Measurements from ENCODE around the gene FYN.
A peak's percentile ranks its signal among the peaks of the same experiment; 100 is the strongest.

Gene FYN

DNA sequence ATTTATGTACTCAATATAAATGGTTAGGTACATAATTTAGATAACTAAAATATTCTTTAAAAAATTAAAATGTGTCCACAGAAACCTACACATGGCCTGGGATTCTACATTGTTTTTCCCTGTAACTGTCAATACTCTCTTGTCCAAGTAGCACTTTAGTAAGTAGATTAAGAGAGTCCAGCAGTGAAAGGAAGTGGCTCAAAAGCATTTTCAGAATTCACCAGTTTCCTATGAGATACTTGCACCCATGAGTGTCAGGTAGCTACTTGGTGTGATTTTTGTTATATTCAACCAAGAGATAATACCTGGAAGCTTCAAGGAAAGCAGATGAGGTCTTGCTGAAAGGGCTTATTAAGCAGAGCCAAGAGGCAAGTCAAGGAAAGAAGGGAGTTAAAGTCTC, 126.3 kb downstream of the FYN start:
- DNase-seq: no peak

DNA sequence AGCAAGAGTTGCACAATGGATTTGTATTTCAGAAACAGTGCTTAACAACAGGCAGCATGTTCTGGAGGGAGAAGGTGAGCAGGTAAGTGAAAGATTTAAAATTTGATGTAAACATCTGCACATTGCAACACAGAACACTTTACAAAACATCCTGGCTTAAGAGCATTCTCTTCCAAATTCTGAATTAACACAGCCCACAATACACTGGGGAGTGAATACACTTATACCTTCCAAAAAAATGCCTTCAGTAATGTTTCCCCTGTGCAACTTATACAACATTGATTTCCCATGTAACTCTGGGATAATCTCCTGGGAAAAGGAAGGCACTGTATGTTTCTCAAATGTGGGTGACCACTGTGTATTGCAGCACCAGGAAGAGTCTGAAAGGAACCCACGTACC, 127.6 kb downstream of the FYN start:
- DNase-seq: no peak

DNA sequence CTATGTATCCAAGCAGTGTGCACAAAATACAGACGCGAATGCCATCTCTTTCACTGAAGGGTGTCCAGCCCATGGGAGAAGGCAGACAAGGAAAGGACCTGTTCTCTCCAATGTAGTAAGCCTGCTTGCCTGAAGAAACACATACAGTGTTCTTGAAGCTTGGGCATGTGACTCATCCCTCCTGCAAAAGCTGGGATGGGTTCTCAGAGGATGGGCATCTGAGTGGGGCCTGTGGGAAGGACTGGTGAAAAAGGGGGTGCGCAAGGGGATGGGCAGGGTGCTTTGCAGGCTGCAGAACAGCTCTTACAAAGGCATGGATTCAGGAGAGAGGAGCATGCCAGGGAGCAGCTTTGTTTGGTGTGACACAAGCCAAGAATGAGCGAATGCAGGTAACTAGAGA, 128.1 kb downstream of the FYN start:
- DNase-seq: no peak

DNA sequence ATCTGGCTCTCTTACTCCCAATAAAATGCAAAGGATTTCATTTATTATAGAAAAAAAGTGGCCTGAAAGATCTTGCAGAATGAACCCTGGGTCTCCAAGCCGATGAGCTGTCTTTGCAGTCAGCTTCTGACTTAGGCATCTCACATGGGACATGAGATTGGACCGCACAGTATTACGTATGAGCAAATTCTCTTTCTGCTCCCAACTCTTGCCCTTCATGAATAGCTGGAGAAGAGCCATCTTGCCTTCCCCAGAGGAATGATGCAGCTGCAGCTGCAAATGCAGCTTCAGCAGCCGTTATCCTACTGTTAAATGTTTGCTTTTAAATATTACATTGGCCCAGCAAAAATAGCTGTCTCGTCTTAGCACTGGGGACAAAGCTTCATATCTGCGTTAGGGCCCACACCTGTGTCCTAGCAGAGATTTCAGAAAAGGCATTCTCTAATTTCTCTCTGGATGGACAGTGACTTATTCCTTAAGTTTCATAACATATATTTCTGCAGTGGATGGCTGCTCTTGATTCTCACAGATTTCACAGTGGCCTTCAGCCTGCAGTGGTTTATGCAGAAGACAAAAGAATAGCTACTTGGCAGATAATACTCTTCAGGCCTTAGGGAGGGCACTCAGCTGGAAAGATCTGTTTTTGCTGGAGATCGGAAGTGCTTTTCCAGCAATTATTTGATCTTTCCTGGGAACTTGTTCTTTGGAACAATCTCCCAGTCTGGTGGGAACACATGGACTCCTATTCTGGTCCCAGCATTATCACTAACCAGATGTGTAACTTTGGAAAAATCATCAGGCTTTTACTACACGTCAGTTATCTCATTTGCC, 129.2 kb downstream of the FYN start:
- DNase-seq: peak; percentile 80

DNA sequence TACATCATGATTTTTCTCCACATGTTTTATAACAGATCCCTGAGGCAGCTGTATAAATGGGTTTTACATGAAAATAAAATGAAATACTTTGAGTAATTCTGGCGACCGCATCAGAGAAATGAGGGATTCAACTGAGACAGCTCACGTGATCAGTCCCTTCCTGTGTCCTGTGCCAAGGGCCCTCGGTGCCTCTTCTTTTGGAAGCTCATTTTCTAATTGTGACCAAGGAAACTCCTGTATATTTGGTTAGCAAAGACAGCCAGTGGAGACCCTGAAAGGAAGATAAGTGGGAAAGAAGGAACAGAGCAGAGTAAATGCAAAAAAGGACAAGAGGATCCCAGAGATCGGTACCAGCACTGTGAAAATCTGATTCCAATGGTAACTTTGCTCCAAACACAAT, 129.9 kb downstream of the FYN start:
- no peak for DNase-seq

DNA sequence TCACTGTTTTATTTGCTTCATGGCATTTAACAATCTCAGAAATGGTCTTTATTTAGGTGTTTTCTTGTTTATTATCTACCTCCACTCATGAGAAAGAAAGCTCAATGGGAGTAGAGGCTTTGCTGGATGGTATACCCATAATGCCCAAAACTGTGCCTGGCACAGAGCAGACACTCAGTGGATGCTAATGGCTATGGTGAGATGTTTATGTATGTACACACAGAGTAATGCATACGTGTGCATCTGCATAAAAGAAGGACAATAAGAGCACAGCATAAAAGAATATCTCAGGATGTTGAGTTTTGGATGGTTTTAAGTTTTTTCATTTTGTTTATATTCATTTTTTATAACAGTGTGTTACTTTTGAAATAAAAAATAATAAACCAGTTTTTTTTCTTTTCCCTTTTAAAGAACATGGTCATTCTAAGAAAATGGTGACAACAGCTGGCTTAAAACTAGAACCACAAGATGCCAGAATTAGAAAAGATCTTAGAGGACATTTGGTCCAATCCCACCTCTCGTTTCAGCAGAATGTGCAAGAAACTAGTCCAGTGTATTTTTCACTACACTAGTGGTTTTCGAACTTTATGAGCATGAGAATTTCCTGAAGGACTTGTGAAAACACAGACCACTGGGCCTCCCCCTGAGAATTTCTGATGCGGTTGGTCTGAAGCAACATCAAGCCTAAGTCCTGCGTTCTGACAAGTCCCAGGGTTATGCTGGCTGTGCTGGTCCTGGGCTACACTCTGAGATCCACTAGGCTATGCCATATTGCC, 131.9 kb downstream of the FYN start:
- no peak for DNase-seq

DNA sequence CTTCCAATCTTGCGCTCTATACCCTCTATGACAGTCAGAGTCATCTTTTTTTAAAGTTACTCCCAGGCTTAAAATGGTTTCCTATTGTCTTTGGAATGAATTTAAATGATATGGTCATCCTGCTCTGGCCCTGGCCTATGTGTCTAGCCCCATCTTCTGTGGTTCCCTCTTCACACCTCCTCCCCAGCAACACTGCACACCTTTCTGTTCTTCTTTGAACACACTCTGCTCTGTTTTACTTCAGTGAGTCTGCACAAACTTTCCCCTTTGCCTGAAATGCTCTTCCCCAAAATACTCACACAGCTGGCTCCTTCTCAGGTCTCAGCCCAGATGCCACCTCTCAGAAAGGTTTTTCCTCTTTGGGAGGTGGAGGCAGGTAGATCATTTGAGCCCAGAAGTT, 132.7 kb downstream of the FYN start:
- no peak for DNase-seq

DNA sequence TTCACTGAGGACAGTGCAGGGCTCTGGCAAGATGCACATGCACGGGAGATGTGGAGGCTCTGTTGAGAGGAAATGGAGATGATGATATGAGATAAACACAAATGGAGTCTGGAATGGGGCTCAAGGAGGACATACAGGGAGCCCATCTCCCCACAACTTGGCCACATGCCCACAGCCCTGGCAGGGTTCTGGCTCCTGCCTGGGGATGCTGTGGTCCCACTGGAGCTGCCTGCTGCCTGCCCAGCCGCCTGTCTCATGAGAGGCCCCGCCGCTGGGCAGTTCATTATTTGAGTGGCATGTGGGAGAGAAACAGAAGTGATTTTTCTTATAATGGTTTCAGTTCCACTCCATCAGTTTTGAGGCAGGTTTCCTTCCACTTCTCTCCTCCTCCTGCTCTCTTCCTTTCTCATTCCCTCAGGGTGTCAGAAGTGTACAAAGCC, 134.0 kb downstream of the FYN start:
- DNase-seq: no peak

DNA sequence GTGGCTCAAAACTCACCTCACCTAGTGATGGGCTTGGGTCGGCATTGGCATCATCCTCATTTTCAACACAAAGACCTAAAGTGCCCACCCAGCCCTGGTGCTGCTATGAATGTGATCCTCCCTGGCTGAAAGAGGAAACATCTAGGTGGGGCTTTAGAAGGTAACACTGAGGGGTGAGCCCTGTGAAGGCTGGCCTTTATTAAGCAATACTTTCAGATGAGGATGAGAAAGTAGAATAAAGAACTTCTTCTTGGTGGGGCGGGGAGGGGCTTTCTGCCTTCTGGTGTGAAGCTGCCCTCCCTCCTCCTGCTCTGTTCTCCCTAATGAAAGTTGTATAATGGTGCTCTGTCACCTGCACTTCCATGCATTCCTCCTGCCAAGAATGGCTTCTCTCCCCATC, 134.6 kb downstream of the FYN start:
- DNase-seq: no peak

DNA sequence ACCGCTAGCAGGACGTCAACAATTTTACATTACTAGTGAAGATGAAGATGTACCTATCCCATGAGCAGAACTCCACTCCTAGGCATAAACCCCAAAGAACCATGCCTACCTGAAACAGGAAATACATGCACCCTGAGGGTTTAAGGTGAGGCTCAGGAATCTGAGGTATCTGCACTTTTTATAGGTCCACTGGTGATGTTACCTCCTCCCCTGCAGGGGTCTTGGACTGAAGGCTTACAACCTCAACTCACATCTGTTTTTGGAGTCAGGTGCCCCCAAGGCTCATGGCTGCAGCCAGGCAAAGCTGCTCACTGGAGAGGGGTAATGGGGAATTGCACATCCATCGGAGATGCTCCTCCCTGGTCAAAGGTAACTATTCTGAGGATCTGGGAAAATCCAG, 135.1 kb downstream of the FYN start:
- DNase-seq: no peak

DNA sequence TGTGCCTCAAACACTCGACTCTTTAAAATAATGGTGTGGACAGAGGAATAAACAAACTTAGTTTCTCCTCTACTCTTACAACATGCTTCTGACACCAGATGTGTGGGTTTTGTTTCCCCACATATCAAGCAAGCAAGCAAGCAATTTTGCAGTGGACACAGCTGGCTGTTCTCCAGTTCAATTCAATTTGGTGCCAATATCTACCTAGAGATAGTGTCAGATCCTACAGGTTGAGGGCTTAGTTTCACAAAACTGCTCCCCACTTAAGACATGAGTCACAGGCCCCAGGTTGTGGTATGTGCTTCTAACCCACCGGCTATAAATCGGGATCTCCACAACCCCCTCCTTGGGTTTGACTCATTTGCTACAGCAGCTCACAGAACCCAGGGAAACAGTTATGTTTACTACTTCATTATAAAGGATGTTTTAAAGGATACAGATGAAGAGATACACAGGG, 136.2 kb downstream of the FYN start:
- peak; percentile 65 for DNase-seq

DNA sequence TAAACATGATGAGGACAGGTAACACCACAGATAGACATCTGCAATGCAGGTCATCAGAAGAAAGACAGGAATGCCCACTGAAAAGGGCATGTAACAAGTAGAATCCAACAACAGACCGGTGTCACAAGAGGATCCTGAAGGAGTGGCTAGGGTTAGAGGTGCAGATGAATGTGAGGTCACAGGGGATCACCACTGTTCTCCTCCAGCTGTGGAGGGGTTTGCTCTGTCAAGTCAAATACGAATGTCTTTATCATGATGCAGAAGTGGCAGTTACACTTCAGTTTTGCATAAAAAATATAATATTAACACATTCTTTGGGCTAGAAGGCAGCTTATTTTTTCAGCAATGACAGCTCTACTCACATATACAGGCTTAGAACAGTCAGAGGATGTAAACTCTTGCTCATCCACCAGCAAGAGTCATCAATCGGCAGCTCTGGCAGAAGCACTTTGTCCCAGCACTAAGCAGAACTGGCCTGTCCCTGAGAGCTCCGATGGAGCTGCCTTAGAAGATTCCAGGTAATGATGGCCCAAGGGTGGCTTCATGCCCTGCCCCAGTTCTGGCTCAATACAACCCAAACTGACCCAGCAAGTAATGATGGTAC, 137.1 kb downstream of the FYN start:
- DNase-seq: no peak

DNA sequence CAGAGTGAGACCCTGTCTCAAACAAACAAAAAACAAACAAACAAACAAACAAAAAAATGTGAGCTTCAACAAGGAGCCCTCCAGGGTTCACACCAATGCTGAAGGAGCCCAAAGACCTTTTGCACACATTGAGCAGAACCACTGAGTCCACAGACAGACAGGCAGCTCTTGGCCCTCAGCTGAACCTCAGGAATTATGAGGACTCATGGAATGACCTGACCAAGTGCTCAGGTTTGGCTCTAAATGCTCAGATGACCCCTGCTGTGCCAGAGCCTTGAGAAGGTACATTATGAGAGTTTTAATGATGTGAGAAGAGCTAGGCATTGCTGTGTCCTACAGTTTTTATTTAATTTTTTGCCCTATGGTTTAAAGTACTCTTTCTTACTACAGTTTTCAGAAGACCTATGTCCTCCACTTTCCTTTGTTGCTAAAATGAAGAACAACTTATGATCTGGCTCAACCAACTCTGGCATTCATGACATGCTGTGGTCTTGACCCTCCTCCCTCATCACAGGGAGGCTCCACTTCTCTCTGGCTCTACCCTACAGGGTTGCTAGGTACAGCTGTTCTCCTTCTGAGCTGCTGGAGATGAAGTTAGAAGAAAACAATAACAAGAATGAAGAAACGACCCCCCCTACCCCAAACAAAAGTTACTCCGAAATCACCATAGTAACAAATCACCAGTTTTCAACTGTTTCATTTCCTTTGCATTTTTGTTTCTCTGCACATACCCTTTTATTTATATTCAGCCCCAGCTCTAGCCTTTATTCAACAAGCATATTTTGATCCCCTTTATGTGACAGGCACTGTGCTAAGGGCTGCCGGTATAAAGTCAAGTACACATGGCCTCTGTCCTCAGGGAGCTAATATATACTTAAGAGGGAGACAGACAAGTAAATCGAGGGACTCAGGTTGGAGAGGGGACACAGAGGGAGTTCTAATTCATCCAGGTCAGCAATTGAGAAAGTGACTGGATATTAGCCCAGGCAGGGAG, 138.9 kb downstream of the FYN start:
- no peak for DNase-seq

DNA sequence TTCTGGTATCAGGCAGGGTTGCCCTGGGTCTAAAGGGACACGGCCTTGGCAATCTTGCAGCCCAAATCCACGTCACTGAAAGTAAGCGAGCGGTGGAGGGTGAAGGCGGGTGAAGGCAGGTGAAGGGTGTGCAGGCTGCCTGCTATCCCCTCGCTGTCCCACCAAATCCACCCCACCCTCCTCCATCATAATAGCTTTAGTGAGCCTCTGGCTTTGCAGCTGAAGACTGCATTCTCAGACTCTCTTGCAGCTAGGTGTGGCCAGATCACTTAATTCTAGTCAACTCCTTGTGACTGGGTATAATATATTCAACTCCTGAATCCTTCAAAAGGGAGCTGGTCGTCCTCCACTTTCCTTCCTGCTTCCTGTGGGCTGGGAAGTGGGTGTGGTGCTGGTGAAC, 140.9 kb downstream of the FYN start:
- DNase-seq: no peak

DNA sequence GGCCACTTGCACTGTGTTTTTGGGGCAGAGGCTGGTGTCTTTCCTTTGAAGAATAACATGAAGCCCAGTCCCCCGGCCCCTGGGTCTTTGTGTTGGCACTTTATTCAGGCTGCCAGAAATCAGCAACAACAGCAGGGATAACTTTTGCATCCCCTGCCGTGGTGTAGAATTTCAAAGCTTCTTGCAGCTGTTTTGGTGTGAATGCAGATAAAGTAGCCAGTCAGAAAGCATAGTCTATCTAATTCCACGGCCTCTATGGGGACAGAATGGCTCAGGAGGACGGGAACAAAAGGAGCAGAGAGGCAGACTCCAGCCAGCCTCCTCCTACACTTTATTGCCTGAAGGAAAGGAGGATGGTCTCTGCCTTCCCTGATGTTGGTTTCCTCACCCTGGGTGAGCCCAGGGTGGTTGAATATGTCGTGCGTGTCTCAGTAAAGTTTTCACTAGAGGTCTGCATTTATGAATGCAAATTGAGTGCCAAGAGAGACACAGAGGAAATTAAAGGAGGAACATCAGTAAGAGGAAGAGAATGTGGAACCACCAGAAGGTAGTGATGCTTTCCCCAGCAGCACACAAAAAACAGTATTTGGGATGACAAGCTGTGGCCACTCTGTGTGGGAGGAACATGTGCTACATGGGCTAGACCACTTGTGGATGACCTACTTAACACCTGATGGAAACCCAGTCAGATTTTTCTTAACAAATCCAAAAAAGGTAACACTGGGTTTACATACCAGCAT, 141.6 kb downstream of the FYN start:
- no peak for DNase-seq

DNA sequence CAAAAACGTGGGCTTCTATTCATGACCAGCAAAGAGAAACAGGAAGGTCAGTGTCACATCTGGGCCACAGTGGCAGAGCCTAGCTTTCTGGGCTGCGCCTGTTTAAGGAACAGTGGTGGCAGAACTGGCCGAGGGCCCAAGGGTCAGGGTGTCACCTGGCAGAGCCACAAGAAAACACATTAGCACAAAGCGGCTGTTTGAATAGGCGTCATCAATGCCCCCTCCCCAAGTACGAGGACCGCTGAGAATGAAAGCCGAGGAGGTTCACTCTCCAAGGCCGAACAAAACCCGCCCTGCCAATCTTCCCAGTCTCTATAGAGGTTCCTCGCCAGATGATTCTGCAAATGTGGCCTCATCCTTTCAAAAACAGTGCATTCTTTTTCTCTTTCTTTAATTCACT, 142.4 kb downstream of the FYN start:
- DNase-seq: no peak

DNA sequence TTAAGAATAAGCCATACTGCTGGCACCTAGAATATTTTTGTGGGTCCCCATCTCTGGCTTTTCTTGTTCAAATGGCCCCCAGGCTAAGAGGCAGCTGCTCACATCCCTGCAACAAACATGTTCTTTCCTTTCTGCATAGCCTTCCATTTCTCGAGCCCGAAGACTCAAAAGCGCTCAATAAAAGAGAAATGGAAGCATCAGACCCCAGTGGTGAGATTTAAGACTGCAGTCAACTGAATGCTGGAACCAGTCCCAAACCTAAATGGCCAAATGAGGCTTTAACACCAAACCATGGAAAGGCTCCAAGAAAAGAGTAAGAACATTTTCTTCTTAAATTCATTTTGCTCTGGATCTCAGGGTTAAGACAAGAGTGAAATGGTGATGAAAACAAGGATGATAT, 145.4 kb downstream of the FYN start:
- no peak for DNase-seq

DNA sequence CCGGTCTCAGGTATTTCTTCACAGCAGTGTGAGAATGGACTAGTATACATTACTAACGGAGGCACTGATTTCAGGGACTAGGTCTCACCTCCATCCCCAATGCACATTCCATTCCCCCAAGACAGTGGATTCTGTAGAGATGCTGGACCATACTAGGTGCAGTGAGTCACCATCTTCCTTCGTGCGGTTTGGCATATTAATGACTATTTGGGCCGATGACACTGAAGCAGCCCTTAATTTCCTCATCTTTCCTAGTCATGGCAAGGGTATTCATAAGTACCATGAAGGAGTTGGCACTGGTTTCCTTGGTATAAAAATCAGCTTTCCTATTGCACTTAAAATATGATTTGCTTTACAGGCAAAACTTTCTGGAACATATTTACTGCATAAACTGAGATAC, 146.2 kb downstream of the FYN start:
- DNase-seq: peak; percentile 36

DNA sequence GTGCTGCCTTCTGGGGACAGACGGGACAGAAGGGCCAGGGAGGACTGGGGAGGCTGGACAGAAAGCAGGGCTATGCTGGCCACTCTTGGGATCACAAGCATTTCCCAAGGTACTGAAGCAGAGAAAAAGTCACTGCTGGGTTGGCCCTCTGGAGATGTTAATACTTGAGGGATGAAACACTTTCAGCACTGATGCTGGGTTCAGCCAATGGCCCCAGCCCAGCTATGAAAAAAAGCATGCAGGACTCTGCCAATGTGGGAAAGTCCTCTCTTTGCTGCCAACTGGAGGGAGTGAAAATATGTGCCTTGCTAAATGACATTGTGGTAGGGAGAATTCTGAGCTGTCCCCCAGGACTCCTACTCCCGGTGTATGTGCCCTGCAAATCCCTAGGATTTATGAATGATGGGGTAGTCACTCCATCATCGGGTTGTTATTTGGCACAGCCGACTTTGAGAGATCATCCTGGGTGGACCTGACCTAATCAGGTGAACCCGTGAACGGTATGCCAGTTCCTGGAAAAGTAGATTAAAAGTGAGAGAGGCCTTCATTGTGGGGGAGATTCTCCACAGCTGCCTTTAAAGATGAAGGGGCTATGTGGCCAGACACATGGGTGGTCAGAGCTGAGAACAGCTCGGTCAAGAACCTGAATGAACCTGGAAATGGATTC, 147.7 kb downstream of the FYN start:
- DNase-seq: no peak

DNA sequence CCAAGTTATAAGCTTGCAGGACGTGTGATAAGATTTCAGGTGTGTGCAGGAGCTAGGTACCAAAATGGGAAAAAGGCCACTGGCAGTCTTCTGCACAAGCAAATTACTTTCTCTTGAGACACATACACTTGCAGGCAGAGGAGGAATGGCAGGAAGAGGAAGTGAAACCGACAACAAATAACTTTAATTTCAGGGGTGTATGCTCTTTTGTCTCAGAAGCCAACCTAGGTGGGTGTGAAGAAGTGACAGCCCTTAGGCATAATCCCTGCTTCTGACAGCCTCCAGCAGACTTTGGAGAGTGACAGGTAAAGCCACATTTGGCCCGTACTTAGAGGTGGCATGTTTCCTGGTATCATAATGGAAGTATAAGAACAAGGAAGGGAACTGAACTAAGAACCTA, 148.7 kb downstream of the FYN start:
- DNase-seq: no peak

DNA sequence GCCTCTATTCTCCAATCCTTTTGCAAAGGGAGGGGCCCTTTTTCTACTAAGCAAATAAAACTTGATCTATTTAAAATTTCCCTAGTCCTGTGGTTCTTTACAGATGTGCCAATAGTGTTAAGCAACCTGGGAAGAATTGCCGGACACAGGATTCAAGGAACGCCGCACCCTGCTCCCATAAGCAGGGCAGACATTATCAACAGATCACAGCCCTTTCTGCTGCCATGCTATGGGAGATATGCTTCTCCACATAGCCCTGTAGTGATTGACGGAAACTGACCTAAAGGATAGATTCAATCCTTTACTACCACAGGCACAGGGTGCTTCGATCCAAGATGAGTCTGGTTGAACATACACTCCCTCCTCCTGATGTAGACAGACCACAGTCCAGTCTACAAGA, 149.2 kb downstream of the FYN start:
- DNase-seq: no peak
